GM12875 (cell line): Measurements from ENCODE around the gene SERPINE1.

ENCODE experiments used
- H3K4me3 ChIP-seq: one replicate; pipeline ENCODE4 v1.5.1; 2011; ENCODE audit warnings: low read depth, low read length, control low read depth
- CTCF ChIP-seq: IDR thresholded peaks from 2 replicates; pipeline ENCODE4 v1.5.1; 2011; ENCODE audit warnings: low read depth, mild to moderate bottlenecking, control low read depth, inconsistent platforms, low read length, moderate library complexity, borderline replicate concordance; ENCODE audit not compliant: insufficient read depth

SERPINE1 gene

GRCh38 chr7:101186194-101186593 is 59.3 kb downstream of the SERPINE1 start:
- TF ChIP-seq CTCF, result no peak
- H3K4me3 ChIP-seq, result no peak overlapping the region

GRCh38 chr7:101186844-101187428 is 60.0 kb downstream of the SERPINE1 start:
- no peak for TF ChIP-seq CTCF
- no peak overlapping the region for H3K4me3 ChIP-seq
